HS-5 (cell line): ENCODE results near the gene CT45A5.
"Not testable (repeated sequence)": the region's sequence is repeated elsewhere in the genome, so short reads cannot be mapped to it uniquely, and the experiment has no call there.

Source experiments
- DNase-seq: peaks from one replicate; pipeline ENCODE4 v3.0.0-alpha.2; 2012; ENCODE audit warnings: low read depth

CT45A5 gene

GRCh38 chrX:135785403-135785802, at the start of gene CT45A5:
TSS of gene CT45A5 (minus strand) at chrX:135785503. CDS start at chrX:135781729, 3,774 bp downstream.
- DNase-seq: not testable (repeated sequence)

GRCh38 chrX:135819912-135820311, 34.6 kb upstream of the CT45A5 start, which contains the start of gene CT45A2:
TSS of gene CT45A2 (minus strand) at chrX:135820012. CDS start at chrX:135816265, 3,747 bp downstream.
- not testable (repeated sequence) for DNase-seq

GRCh38 chrX:135802687-135803086, 17.4 kb upstream of the CT45A5 start, which contains the start of gene CT45A6:
TSS of gene CT45A6 (minus strand) at chrX:135802787. CDS start at chrX:135798993, 3,794 bp downstream.
- DNase-seq: not testable (repeated sequence)

GRCh38 chrX:135768091-135768490, 17.2 kb downstream of the CT45A5 start, which contains the start of gene CT45A3:
TSS of gene CT45A3 (minus strand) at chrX:135768191. CDS start at chrX:135764444, 3,747 bp downstream.
- DNase-seq: not testable (repeated sequence)

- DNase-seq: not testable (repeated sequence)
Observed at GRCh38 chrX:135744739-135745138, 40.6 kb downstream of the CT45A5 start.

GRCh38 chrX:135741192-135741715, 44.0 kb downstream of the CT45A5 start:
- no peak for DNase-seq

- DNase-seq: no peak
Observed at GRCh38 chrX:135740681-135741149, 44.6 kb downstream of the CT45A5 start.

GRCh38 chrX:135737366-135738071, 47.8 kb downstream of the CT45A5 start:
- no peak for DNase-seq

GRCh38 chrX:135734666-135735065, 50.6 kb downstream of the CT45A5 start:
- not testable (repeated sequence) for DNase-seq
